ENCODE measurements around the gene ZNF804B.

ZNF804B gene

DNA sequence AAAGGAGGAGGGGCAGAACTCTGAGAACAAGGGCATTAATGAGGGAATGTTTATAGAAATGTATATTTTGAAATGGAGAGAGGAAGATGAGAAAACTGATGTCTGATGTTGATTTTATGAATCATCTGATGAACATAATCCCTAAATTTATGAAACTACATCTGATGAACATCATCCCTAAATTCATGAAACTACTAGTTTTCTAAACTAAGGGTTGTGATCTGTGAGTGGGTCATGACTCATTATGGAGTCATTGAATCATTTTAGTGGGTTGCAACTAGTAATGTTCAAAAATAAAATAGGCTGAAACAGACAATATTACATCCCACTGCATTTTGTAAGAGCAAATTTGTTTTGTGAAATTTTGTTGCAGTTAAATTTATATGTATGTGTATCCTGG lies 478.7 kb downstream of the ZNF804B start:
- Histone ChIP-seq H3K27ac (replicated peaks) (no peak overlapping the region), H3K4me3 (replicated peaks; ENCODE audit: insufficient read depth, low read length) (no peak overlapping the region), H3K27me3 (ENCODE audit: insufficient read depth, poor library complexity, severe bottlenecking) (no peaks in the 10 kb centered on the region)
- DNase-seq (ENCODE audit: low read depth in 1 of 2, low spot score in 1 of 2): no peak
- TF ChIP-seq REST (IDR thresholded peaks at IDR 0.05; ENCODE audit: insufficient replicate concordance, low read depth) (no peak), POLR2AphosphoS5 (IDR thresholded peaks at IDR 0.05; ENCODE audit: low read depth) (no peak), GABPA (IDR thresholded peaks at IDR 0.05; ENCODE audit: low read depth) (no peak), SPI1 (IDR thresholded peaks at IDR 0.05; ENCODE audit: borderline replicate concordance, low read depth) (no peak), CTCF (IDR thresholded peaks at IDR 0.05; ENCODE audit: insufficient read depth, low read length) (no peak)

DNA sequence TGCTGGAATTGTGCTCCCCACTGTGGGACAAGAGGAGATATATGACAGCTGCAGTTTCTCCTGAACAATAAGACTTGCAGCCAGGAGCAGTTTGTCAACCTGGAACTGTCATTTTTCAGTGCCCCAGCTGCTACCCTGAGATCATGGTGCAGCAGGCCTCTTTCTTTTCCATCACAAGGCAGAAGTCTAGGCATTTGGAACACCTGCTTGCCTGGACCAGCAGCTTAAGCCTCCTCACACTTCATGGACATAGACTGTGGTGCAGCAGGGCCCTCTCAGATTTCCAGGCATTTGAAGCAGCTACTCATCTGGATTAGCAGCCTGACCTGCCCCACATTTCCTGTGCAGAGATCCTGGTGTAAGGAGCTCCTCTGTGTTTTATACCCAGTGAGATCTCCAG lies 486.7 kb downstream of the ZNF804B start:
- Histone ChIP-seq H3K27ac (replicated peaks) (no peak overlapping the region), H3K27me3 (ENCODE audit: insufficient read depth, poor library complexity, severe bottlenecking) (no peaks in the 10 kb centered on the region), H3K4me3 (replicated peaks; ENCODE audit: insufficient read depth, low read length) (no peak overlapping the region)
- DNase-seq (ENCODE audit: low read depth in 1 of 2, low spot score in 1 of 2): no peak
- TF ChIP-seq POLR2AphosphoS5 (IDR thresholded peaks at IDR 0.05; ENCODE audit: low read depth) (no peak), REST (IDR thresholded peaks at IDR 0.05; ENCODE audit: insufficient replicate concordance, low read depth) (no peak), SPI1 (IDR thresholded peaks at IDR 0.05; ENCODE audit: borderline replicate concordance, low read depth) (no peak), GABPA (IDR thresholded peaks at IDR 0.05; ENCODE audit: low read depth) (no peak), CTCF (IDR thresholded peaks at IDR 0.05; ENCODE audit: insufficient read depth, low read length) (no peak)

GRCh38 chr7:89247207-89247606 lies 487.7 kb downstream of the ZNF804B start:
- no peak for DNase-seq (ENCODE audit: low read depth in 1 of 2, low spot score in 1 of 2)
- no peak overlapping the region for H3K4me3 ChIP-seq (replicated peaks; ENCODE audit: insufficient read depth, low read length)
- H3K27ac ChIP-seq (replicated peaks): no peak overlapping the region
- H3K27me3 ChIP-seq (ENCODE audit: insufficient read depth, poor library complexity, severe bottlenecking): no peaks in the 10 kb centered on the region
- TF ChIP-seq SPI1 (IDR thresholded peaks at IDR 0.05; ENCODE audit: borderline replicate concordance, low read depth): no peak
- TF ChIP-seq GABPA (IDR thresholded peaks at IDR 0.05; ENCODE audit: low read depth): no peak

GRCh38 chr7:89259085-89259484 lies 499.6 kb downstream of the ZNF804B start:
- Histone ChIP-seq H3K27ac (replicated peaks) (no peak overlapping the region), H3K4me3 (replicated peaks; ENCODE audit: insufficient read depth, low read length) (no peak overlapping the region), H3K27me3 (ENCODE audit: insufficient read depth, poor library complexity, severe bottlenecking) (no peaks in the 10 kb centered on the region)
- no peak for DNase-seq (ENCODE audit: low read depth in 1 of 2, low spot score in 1 of 2)
- TF ChIP-seq GABPA (IDR thresholded peaks at IDR 0.05; ENCODE audit: low read depth): no peak
- TF ChIP-seq POLR2AphosphoS5 (IDR thresholded peaks at IDR 0.05; ENCODE audit: low read depth): no peak
- no peak for TF ChIP-seq REST (IDR thresholded peaks at IDR 0.05; ENCODE audit: insufficient replicate concordance, low read depth)
- no peak for TF ChIP-seq CTCF (IDR thresholded peaks at IDR 0.05; ENCODE audit: insufficient read depth, low read length)
- no peak for TF ChIP-seq SPI1 (IDR thresholded peaks at IDR 0.05; ENCODE audit: borderline replicate concordance, low read depth)
